Hepatocyte (in vitro differentiated cells): ENCODE measurements around the gene WDR89. TPM values are rescaled to one million over a fixed set of nuclear protein-coding genes. Genes with fewer than 3 reads are reported as not detected.

Source experiments
- DNase-seq: peaks from one replicate; pipeline ENCODE4 v3.0.0-alpha.2; 2016; ENCODE audit warnings: low spot score
- H2AFZ ChIP-seq: fragments of 200-600 bp; sonication (generic); 2 replicates; pipeline ENCODE4 v1.6.0; 2016; ENCODE audit warnings: antibody characterized with exemption, mild to moderate bottlenecking
- H3K27ac ChIP-seq: fragments of 200-600 bp; sonication (generic); 2 replicates; pipeline ENCODE4 v1.5.1; 2016; ENCODE audit warnings: mild to moderate bottlenecking
- H3K27me3 ChIP-seq: fragments of 200-600 bp; sonication (generic); 2 replicates; pipeline ENCODE4 v1.6.1; 2016
- H3K36me3 ChIP-seq: fragments of 200-600 bp; sonication (generic); replicated peaks from 2 replicates; pipeline ENCODE4 v1.5.1; 2016; ENCODE audit warnings: low read depth; ENCODE audit not compliant: insufficient read depth
- H3K4me1 ChIP-seq: fragments of 200-600 bp; sonication (generic); 2 replicates; pipeline ENCODE4 v1.5.1; 2016; ENCODE audit warnings: mild to moderate bottlenecking, moderate library complexity; ENCODE audit not compliant: insufficient read depth
- H3K4me2 ChIP-seq: fragments of 200-600 bp; sonication (generic); 2 replicates; pipeline ENCODE4 v1.6.0; 2016
- H3K4me3 ChIP-seq: fragments of 200-600 bp; sonication (generic); 2 replicates; pipeline ENCODE4 v1.5.1; 2016; ENCODE audit warnings: mild to moderate bottlenecking
- H3K79me2 ChIP-seq: fragments of 200-600 bp; sonication (generic); 2 replicates; pipeline ENCODE4 v1.6.0; 2017; ENCODE audit warnings: mild to moderate bottlenecking
- H3K9me2 ChIP-seq: fragments of 200-600 bp; sonication (generic); replicated peaks from 2 replicates; pipeline ENCODE4 v1.6.0; 2017; ENCODE audit warnings: mild to moderate bottlenecking; ENCODE audit not compliant: insufficient read depth
- H3K9me3 ChIP-seq: fragments of 200-600 bp; sonication (generic); 2 replicates; pipeline ENCODE4 v1.5.1; 2016; ENCODE audit warnings: low read depth, mild to moderate bottlenecking
- H4K20me1 ChIP-seq: fragments of 200-600 bp; sonication (generic); 2 replicates; pipeline ENCODE4 v1.6.0; 2016; ENCODE audit warnings: mild to moderate bottlenecking; ENCODE audit not compliant: insufficient read depth, poor library complexity, severe bottlenecking
- CTCF ChIP-seq: fragments of 200-600 bp; sonication (generic); IDR thresholded peaks from 2 replicates; pipeline ENCODE4 v1.5.1; 2016; ENCODE audit warnings: antibody characterized with exemption, mild to moderate bottlenecking; ENCODE audit not compliant: poor library complexity
- EZH2 ChIP-seq: fragments of 200-600 bp; sonication (generic); IDR thresholded peaks from 2 replicates; pipeline ENCODE4 v1.6.1; 2016; ENCODE audit warnings: antibody characterized with exemption, mild to moderate bottlenecking, borderline replicate concordance
- EZH2phosphoT487 ChIP-seq: fragments of 200-600 bp; sonication (generic); IDR thresholded peaks from one replicate; pipeline ENCODE4 v1.6.1; 2018; ENCODE audit warnings: antibody characterized with exemption, mild to moderate bottlenecking, low read depth, moderate library complexity; ENCODE audit not compliant: unreplicated experiment, severe bottlenecking
- WGBS: methylation state at CpG from one replicate; pipeline ENCODE4 v1.1.6; 2016; ENCODE audit warnings: low lambda C conversion rate; ENCODE audit errors: missing lambda C conversion rate; 5-methylcytosine and 5-hydroxymethylcytosine counted together
- polyA plus RNA-seq: library from polyadenylated mRNA; unstranded; fragments of >200 nt; fragmentation: Nextera tagmentation; extraction: Ambion mirVana; gene quantifications from 2 replicates; pipeline ENCODE4 v1.2.1, GENCODE V29; 2016
- total RNA-seq: library from RNA; depleted of rRNA; stranded (reverse); fragments of >200 nt; gene quantifications from 2 replicates; pipeline ENCODE4 v1.2.3, GENCODE V29; 2014

The WDR89 gene
- total and polyA plus RNA-seq, 2 experiments from 2014 or later, result 3.9 to 14.6 TPM

- no peak overlapping the region for H3K4me2 ChIP-seq
- H3K27ac ChIP-seq, result no peak overlapping the region
- TF ChIP-seq EZH2phosphoT487 (no peak), CTCF (no peak), EZH2 (no peak)
- H2AFZ ChIP-seq, result no peak overlapping the region
- H3K4me1 ChIP-seq, result no peaks in the 10 kb centered on the region
- H3K9me2 ChIP-seq, result no peaks in the 10 kb centered on the region
- 93% methylated on average over 3 of the region's 3 CpGs for WGBS
- no peak overlapping the region for H3K4me3 ChIP-seq
- no peaks in the 10 kb centered on the region for H3K36me3 ChIP-seq
- H3K9me3 ChIP-seq, result no peaks in the 10 kb centered on the region
- no peaks in the 10 kb centered on the region for H4K20me1 ChIP-seq
- no peak for DNase-seq
- no peaks in the 10 kb centered on the region for H3K27me3 ChIP-seq
- no peaks in the 10 kb centered on the region for H3K79me2 ChIP-seq
These were observed 79.3 kb downstream of the WDR89 start for GRCh38 chr14:63562405-63562804.

- WGBS, result 88% methylated on average over 7 of the region's 7 CpGs
- H3K4me3 ChIP-seq, result no peak overlapping the region
These were observed 86.1 kb downstream of the WDR89 start for GRCh38 chr14:63555572-63555971.

GRCh38 chr14:63551332-63551731, 90.3 kb downstream of the WDR89 start:
- Histone ChIP-seq H3K27me3 (no peaks in the 10 kb centered on the region), H3K27ac (no peak overlapping the region), H3K9me2 (no peaks in the 10 kb centered on the region), H3K4me1 (no peaks in the 10 kb centered on the region), H2AFZ (no peak overlapping the region), H3K9me3 (no peaks in the 10 kb centered on the region), H3K79me2 (no peaks in the 10 kb centered on the region), H3K4me2 (no peak overlapping the region), H3K36me3 (no peaks in the 10 kb centered on the region), H4K20me1 (no peaks in the 10 kb centered on the region), H3K4me3 (no peak overlapping the region)
- DNase-seq, result no peak
- TF ChIP-seq EZH2phosphoT487, result no peak
- no peak for TF ChIP-seq EZH2
- TF ChIP-seq CTCF, result no peak
- 56% methylated on average over 3 of the region's 3 CpGs for WGBS

More at GRCh38 chr14:63555572-63555971, 86.1 kb downstream of the WDR89 start:
- TF ChIP-seq EZH2 (no peak), EZH2phosphoT487 (no peak), CTCF (no peak)
- Histone ChIP-seq H3K79me2 (no peaks in the 10 kb centered on the region), H3K9me3 (no peaks in the 10 kb centered on the region), H3K27ac (no peak overlapping the region), H4K20me1 (no peaks in the 10 kb centered on the region), H3K9me2 (no peaks in the 10 kb centered on the region), H3K4me2 (no peak overlapping the region), H3K36me3 (no peaks in the 10 kb centered on the region), H2AFZ (no peak overlapping the region), H3K27me3 (no peaks in the 10 kb centered on the region), H3K4me1 (no peaks in the 10 kb centered on the region)
- no peak for DNase-seq
